Gastrocnemius medialis (tissue), 4 donors: Measurements from ENCODE around the gene CGB3.

Source experiments
- CTCF ChIP-seq, 5 experiments: fragments of 450-650 bp in 3 of 5; fragments of 200-600 bp in 2 of 5; sonication (generic) in 2 of 5; IDR thresholded peaks in 4 of 5; conservative IDR thresholded peaks in 1 of 5; 1 replicate in 4 of 5; 2 replicates in 1 of 5; pipeline ENCODE4 v1.5.1; 2016 to 2019; ENCODE audit warnings: antibody characterized with exemption in 5 of 5, mild to moderate bottlenecking in 3 of 5, moderate library complexity in 3 of 5
- POLR2A ChIP-seq, 2 donors: fragments of 450-650 bp; IDR thresholded peaks; one replicate each; pipeline ENCODE4 v1.6.1; 2017; ENCODE audit warnings: antibody characterized with exemption in 2 of 2, mild to moderate bottlenecking in 2 of 2, moderate library complexity in 2 of 2

GRCh38 chr19:48999481-49000325, 24.4 kb downstream of the CGB3 start:
- TF ChIP-seq POLR2A (IDR thresholded peaks at IDR 0.05) (no peak), CTCF (IDR thresholded peaks at IDR 0.05 in 4 of 5, conservative IDR thresholded peaks at IDR 0.05 in 1 of 5) (peak in 4 of 5 experiments; percentile 44 to 65 (median 56))
